ENCODE data around the gene NUPR1.
"Not testable (repeated sequence)": the region's sequence is repeated elsewhere in the genome, so short reads cannot be mapped to it uniquely, and the experiment has no call there.

The NUPR1 gene

DNA sequence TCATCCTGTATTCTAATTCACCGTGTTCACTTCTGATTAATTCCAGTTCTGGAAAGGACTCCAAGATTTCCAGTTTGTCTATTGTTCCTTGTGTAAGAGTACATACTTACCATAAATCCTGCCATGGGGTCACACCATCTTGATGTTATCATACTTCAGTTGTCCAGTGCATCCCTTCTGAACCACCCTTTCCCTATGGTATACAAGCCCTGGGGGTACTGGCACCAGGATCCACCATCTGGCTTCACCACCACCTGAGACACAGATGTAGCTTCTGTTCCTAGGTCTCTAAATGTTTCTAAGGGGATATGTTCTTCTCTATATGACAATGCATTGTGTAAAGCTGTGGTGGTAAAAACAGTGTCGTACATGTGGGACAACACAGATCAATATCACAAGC, 36.2 kb upstream of the NUPR1 start:
- DNase-seq (ENCODE audit: extremely low spot score), result no peak
- POLR2A ChIA-PET, result no interaction called here
- CTCF ChIA-PET, result no interaction called here
- no peak for TF ChIP-seq NFRKB (IDR thresholded peaks at IDR 0.05)
- TF ChIP-seq FOXA1 (IDR thresholded peaks at IDR 0.05), result no peak
- TF ChIP-seq ARNT (IDR thresholded peaks at IDR 0.05), result no peak
- no peak for TF ChIP-seq BHLHE40 (IDR thresholded peaks at IDR 0.05; ENCODE audit: borderline replicate concordance)
- TF ChIP-seq ZNF384 (IDR thresholded peaks at IDR 0.05), result no peak
- no peak for TF ChIP-seq HDGF (IDR thresholded peaks at IDR 0.05; ENCODE audit: borderline replicate concordance)
- no peak for TF ChIP-seq TARDBP (IDR thresholded peaks at IDR 0.05)

DNA sequence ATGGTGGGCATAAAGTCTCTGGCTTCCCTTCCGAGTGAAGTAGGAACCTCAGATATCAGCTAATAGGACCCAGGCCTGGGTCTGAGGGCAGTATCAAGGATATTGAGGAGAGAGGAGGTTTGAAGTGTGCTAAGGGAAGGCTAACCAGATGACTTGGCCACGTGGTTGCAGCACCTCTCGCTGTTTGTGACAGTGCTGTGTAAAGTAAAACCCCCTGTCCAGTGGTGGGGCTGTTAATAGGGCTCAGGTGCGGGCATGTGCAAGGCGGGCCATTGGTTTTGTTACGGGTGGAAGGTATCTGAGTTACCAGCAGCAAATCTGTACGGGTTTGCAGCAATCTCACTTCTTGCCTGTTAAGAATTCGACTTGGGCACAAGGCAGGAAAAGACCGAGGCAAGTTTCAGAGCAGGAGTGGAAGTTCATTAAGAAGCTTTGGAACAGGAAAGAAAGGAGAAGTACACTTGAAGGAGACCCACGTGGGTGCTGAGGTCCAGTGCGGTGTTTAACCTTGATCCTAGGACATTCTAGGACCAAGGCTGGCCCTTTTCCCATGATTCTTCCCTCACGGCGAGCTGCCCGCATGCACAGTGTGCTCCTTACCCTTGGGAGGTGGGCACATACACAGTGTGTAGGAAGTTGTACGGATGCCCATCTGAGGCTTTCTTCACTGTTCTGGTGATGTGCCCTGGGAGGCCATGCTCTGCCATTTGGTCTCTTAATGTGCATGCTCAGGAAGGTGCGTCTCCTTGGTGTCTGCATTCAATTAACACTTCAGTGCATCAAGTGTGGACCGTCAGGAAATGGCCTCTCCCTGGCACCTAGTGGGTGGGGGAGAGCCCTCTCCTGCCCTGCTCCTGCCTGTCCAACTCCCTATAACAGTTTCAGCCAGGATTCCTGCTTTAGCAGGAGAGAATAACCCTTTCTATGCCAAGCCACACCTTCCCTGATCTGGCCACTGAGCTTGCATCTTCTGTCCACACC, 35.3 kb upstream of the NUPR1 start:
- no peak for TF ChIP-seq CTBP1 (IDR thresholded peaks at IDR 0.05; ENCODE audit: borderline replicate concordance)
- no peak for TF ChIP-seq FOXK2 (IDR thresholded peaks at IDR 0.05)
- no peak for TF ChIP-seq SP1 (IDR thresholded peaks at IDR 0.05)
- no peak for TF ChIP-seq L3MBTL2 (conservative IDR thresholded peaks at IDR 0.05)
- no peak for TF ChIP-seq TARDBP (IDR thresholded peaks at IDR 0.05)
- no peak for TF ChIP-seq ARNT (IDR thresholded peaks at IDR 0.05)
- no peak for TF ChIP-seq FOXA1 (IDR thresholded peaks at IDR 0.05)
- no peak for TF ChIP-seq LEF1 (IDR thresholded peaks at IDR 0.05; ENCODE audit: borderline replicate concordance)
- TF ChIP-seq, protein P1, sequence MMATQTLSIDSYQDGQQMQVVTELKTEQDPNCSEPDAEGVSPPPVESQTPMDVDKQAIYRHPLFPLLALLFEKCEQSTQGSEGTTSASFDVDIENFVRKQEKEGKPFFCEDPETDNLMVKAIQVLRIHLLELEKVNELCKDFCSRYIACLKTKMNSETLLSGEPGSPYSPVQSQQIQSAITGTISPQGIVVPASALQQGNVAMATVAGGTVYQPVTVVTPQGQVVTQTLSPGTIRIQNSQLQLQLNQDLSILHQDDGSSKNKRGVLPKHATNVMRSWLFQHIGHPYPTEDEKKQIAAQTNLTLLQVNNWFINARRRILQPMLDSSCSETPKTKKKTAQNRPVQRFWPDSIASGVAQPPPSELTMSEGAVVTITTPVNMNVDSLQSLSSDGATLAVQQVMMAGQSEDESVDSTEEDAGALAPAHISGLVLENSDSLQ (IDR thresholded peaks at IDR 0.05), result no peak
- no peak for TF ChIP-seq BHLHE40 (IDR thresholded peaks at IDR 0.05; ENCODE audit: borderline replicate concordance)
- no peak for TF ChIP-seq ZNF384 (IDR thresholded peaks at IDR 0.05)
- TF ChIP-seq ELF4 (IDR thresholded peaks at IDR 0.05), result no peak
- TF ChIP-seq NFRKB (IDR thresholded peaks at IDR 0.05), result no peak
- CTCF ChIA-PET, result no interaction called here

DNA sequence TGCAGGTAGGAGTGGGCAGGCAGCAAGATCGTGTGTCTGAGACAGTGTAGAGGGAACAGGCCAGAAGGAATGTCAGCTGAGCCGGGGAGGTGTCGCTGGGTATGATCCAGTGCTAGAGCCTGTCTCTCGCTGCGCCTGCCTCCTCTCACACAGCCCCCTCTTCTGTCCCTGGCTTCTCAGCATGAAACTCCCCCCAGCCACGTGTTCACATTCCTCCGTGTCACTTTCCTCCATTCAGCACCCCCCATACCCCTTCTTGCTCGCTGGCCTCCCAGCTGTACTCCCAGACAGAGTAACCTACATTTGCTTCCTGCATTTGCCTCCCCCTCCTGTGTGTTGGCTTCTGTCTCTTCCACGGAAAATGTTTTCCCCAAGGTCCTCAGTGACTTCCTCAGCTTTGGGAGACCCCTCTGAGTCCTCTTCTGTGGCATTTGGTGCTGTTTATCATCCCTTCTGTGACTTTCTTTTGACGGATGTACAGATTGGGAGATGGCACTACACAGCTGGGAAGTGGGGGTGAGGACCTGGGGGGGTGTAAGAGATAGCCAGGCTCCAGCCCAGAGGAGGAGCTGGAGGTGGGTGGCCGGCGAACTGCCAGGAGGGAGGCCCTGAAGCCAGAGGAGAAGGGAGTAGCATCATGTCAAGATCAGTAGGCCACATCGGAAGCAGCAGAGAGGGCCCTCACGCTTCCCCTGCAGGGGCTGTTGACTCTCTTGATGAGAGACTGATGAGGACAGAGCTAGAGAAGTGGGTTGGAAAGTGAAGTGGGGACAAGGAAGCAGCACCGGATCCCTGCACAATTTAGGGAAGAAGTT, 34.1 kb upstream of the NUPR1 start:
- TF ChIP-seq FOXA1 (IDR thresholded peaks at IDR 0.05), result no peak
- no peak for TF ChIP-seq TARDBP (IDR thresholded peaks at IDR 0.05)
- no peak for TF ChIP-seq ZNF384 (IDR thresholded peaks at IDR 0.05)
- POLR2A ChIA-PET, result no interaction called here

More for the DNA sequence above, 35.3 kb upstream of the NUPR1 start:
- POLR2A ChIA-PET, result no interaction called here
- DNase-seq (ENCODE audit: extremely low spot score), result no peak

DNA sequence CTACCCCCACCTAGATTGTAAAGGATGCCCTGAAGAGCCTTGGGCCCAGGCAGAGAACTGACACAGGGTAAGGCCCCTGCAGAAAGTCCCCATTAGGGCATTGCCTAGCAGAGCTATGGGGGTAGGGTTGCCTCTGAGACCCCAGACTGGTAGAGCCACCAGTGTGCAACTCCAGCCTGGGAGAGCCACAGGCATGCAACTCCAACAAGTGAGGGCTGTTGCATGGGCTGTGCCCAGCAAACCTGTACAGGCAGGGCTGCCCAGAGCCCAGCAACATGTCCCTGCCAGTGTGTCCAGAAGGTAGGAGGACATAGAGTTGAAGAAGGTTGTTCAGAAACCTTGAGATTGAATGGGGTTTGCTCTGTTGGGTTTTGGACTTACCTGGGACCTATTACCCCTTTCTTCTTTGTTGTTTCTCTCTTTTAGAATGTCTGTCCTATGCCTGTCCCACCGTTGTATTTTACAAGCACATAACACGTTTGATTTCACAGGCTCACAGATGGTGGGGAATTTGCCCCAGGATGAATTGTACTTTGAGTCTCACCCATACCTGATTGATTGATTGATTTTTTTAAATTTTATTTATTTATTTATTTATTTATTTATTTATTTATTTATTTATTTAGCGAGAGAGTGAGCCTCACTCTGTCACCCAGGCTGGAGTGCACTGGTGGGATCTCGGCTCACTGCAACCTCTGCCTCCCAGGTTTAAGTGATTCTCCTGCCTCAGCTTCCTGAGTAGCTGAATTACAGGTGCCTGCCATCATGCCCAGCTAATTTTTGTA, 31.4 kb upstream of the NUPR1 start:
- CTCF ChIA-PET, result no interaction called here
- POLR2A ChIA-PET, result no interaction called here
- TF ChIP-seq LEF1 (IDR thresholded peaks at IDR 0.05; ENCODE audit: borderline replicate concordance) (no peak), ZNF384 (IDR thresholded peaks at IDR 0.05) (no peak)
- no peak for DNase-seq (ENCODE audit: extremely low spot score)

More for the DNA sequence above, 34.1 kb upstream of the NUPR1 start:
- CTCF ChIA-PET, result no interaction called here
- no peak for DNase-seq (ENCODE audit: extremely low spot score)

DNA sequence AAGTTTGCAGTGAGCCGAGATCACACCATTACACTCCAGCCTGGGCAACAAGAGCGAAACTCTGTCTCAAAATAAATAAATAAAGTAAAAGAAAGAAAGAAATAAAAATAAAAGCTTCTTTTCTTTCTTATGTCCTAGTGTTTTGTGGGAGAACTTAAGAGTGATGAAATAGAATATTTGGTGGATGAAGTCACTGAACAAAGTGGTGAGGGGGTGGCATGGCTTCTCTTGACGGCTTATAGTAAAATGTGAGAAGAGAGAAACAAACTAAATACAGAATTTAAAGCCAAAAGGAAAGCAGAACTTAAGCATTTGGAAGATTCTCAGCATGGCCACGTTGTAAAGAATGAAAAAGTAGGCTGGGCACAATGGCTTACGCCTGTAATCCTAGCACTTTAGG, 30.2 kb upstream of the NUPR1 start:
- TF ChIP-seq FOXM1 (IDR thresholded peaks at IDR 0.05; ENCODE audit: borderline replicate concordance) (no peak), L3MBTL2 (conservative IDR thresholded peaks at IDR 0.05) (no peak), SP1 (IDR thresholded peaks at IDR 0.05) (no peak), SUZ12 (IDR thresholded peaks at IDR 0.05) (no peak), FOXA1 (IDR thresholded peaks at IDR 0.05) (no peak), CTBP1 (IDR thresholded peaks at IDR 0.05; ENCODE audit: borderline replicate concordance) (no peak), ARNT (IDR thresholded peaks at IDR 0.05) (no peak), HDGF (IDR thresholded peaks at IDR 0.05; ENCODE audit: borderline replicate concordance) (no peak), LEF1 (IDR thresholded peaks at IDR 0.05; ENCODE audit: borderline replicate concordance) (no peak), ZNF384 (IDR thresholded peaks at IDR 0.05) (no peak), FOXK2 (IDR thresholded peaks at IDR 0.05) (no peak), ELF4 (IDR thresholded peaks at IDR 0.05) (no peak), NFRKB (IDR thresholded peaks at IDR 0.05) (no peak), BHLHE40 (IDR thresholded peaks at IDR 0.05; ENCODE audit: borderline replicate concordance) (no peak), TARDBP (IDR thresholded peaks at IDR 0.05) (no peak)
- TF ChIP-seq, protein P1 (IDR thresholded peaks at IDR 0.05), result no peak
- DNase-seq (ENCODE audit: extremely low spot score), result no peak
- POLR2A ChIA-PET, result no interaction called here
- CTCF ChIA-PET, result no interaction called here

DNA sequence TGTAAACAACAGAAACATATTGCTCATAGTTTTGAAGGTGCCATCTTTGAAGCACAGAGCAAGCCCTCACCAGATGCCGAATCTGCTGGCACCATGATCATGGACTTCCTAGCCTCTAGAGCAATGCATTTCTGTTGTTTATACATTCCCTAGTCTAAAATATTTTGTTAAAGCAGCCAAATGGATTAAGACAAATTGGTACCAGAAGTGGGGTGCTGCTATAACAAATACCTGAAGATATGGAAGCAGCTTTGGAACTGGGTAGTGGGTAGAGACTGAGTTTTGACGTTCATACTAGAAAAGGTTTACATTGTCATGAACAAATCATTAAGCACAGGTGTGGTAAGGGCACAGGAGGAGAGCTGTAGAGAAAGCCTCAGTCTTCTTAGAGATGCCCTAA, 28.5 kb upstream of the NUPR1 start:
- no peak for TF ChIP-seq L3MBTL2 (conservative IDR thresholded peaks at IDR 0.05)
- no peak for TF ChIP-seq CTBP1 (IDR thresholded peaks at IDR 0.05; ENCODE audit: borderline replicate concordance)
- TF ChIP-seq BHLHE40 (IDR thresholded peaks at IDR 0.05; ENCODE audit: borderline replicate concordance), result no peak
- TF ChIP-seq NFRKB (IDR thresholded peaks at IDR 0.05), result no peak
- TF ChIP-seq SP1 (IDR thresholded peaks at IDR 0.05), result no peak
- no peak for TF ChIP-seq LEF1 (IDR thresholded peaks at IDR 0.05; ENCODE audit: borderline replicate concordance)
- no peak for TF ChIP-seq ELF4 (IDR thresholded peaks at IDR 0.05)
- no peak for TF ChIP-seq TARDBP (IDR thresholded peaks at IDR 0.05)
- TF ChIP-seq, protein P1 (IDR thresholded peaks at IDR 0.05), result no peak
- no peak for TF ChIP-seq FOXA1 (IDR thresholded peaks at IDR 0.05)
- no peak for TF ChIP-seq ZNF384 (IDR thresholded peaks at IDR 0.05)
- no peak for TF ChIP-seq HDGF (IDR thresholded peaks at IDR 0.05; ENCODE audit: borderline replicate concordance)
- TF ChIP-seq SUZ12 (IDR thresholded peaks at IDR 0.05), result no peak
- no peak for TF ChIP-seq FOXK2 (IDR thresholded peaks at IDR 0.05)
- no peak for TF ChIP-seq FOXM1 (IDR thresholded peaks at IDR 0.05; ENCODE audit: borderline replicate concordance)
- TF ChIP-seq ARNT (IDR thresholded peaks at IDR 0.05), result no peak
- CTCF ChIA-PET, result no interaction called here
- no peak for DNase-seq (ENCODE audit: extremely low spot score)
- POLR2A ChIA-PET, result no interaction called here

DNA sequence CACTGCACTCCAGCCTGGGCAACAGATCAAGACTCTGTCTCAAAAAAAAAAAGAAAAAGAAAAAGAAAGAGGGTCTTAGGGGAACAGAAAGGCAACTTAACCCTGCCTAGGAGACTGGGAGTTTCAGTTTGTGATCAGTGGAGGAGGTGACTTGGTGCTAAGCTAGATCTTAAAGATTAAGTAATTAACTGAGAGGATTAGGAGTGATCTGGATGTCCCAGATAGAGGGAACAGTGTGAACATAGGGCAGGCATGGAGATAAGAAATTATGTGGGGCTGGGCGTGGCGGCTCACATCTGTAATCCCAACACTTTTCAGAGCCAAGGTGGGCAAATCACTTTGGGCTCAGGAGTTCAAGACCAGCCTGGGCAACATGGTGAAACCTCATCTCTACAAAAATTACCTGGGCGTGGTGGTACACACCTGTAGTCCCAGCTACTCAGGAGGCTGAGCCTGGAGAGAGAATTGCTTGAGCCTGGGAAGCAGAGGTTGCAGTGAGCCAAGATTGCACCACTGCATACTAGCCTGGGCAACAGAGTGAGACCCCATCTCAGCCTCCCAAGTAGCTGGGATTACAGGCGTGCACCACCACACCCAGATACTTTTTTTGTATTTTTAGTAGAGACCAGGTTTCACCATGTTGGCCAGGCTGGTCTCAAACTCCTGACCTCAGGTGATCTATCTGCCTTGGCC, 27.6 kb upstream of the NUPR1 start:
- DNase-seq (ENCODE audit: extremely low spot score); CTCF ChIA-PET; POLR2A ChIA-PET: not testable (repeated sequence)
